Chondrocyte (in vitro differentiated cells): Measurements from ENCODE around the gene SEMA3C. TPM values are rescaled to one million over a fixed set of nuclear protein-coding genes. Genes with fewer than 3 reads are reported as not detected.

ENCODE experiments used
- DNase-seq: peaks from one replicate; pipeline ENCODE4 v3.0.0; 2021; ENCODE audit warnings: mixed read lengths, low spot score
- H3K27ac Mint-ChIP-seq: one replicate; pipeline ENCODE4 v1.8.0; 2021; ENCODE audit warnings: mild to moderate bottlenecking, moderate library complexity, mixed read lengths; ENCODE audit not compliant: unreplicated experiment
- H3K27me3 Mint-ChIP-seq: 2 replicates; pipeline ENCODE4 v1.8.0; 2021; ENCODE audit warnings: low read depth, mixed read lengths
- H3K36me3 Mint-ChIP-seq: 2 replicates; pipeline ENCODE4 v1.8.0; 2021; ENCODE audit warnings: low read depth, mixed read lengths
- H3K4me1 Mint-ChIP-seq: 2 replicates; pipeline ENCODE4 v1.8.0; 2021; ENCODE audit warnings: low read depth, mild to moderate bottlenecking, mixed read lengths
- H3K4me3 Mint-ChIP-seq: one replicate; pipeline ENCODE4 v1.8.0; 2021; ENCODE audit warnings: mild to moderate bottlenecking, moderate library complexity, mixed read lengths; ENCODE audit not compliant: unreplicated experiment
- H3K9me3 Mint-ChIP-seq: 2 replicates; pipeline ENCODE4 v1.8.0; 2021; ENCODE audit warnings: low read depth, mixed read lengths
- total RNA-seq: library from RNA; stranded (reverse); gene quantifications from 3 replicates; pipeline ENCODE4 v1.2.1, GENCODE V29; 2021
- TF ChIP-seq, protein P1 (sequence below): fragments of 200-600 bp; sonication (generic); IDR thresholded peaks from 2 replicates; pipeline ENCODE4 v1.5.0; 2021; ENCODE audit warnings: antibody characterized with exemption, mild to moderate bottlenecking, moderate library complexity

The SEMA3C gene
- total RNA-seq, 1 donor from 2014 or later: 80.0 TPM

DNA sequence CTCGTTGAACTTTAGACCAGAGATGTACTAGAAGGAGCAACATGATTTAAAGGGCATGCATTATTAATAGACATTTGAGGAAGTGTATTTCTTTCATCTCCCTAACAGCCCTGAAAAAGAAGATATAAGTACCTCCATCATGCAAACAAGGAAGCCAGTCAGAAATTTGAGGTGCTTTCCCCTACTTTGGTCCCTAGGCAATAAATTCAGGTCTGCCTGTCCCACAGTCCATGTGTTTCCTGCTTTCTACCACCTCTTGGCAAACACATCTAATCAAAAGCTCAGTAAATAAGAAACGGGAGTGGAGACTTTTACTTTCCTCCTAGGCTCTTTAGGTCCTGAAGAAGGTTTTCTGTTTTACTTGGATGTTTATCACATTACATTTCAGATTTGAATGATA, 5.2 kb upstream of the SEMA3C start:
- Mint-ChIP-seq H3K9me3 (peaks cover 4% of the 10 kb centered on the region), H3K4me3 (no peak overlapping the region), H3K4me1 (peaks cover 15% of the 10 kb centered on the region), H3K27ac (no peak overlapping the region), H3K27me3 (no peaks in the 10 kb centered on the region), H3K36me3 (no peaks in the 10 kb centered on the region)
- no peak for DNase-seq
- TF ChIP-seq, protein P1, sequence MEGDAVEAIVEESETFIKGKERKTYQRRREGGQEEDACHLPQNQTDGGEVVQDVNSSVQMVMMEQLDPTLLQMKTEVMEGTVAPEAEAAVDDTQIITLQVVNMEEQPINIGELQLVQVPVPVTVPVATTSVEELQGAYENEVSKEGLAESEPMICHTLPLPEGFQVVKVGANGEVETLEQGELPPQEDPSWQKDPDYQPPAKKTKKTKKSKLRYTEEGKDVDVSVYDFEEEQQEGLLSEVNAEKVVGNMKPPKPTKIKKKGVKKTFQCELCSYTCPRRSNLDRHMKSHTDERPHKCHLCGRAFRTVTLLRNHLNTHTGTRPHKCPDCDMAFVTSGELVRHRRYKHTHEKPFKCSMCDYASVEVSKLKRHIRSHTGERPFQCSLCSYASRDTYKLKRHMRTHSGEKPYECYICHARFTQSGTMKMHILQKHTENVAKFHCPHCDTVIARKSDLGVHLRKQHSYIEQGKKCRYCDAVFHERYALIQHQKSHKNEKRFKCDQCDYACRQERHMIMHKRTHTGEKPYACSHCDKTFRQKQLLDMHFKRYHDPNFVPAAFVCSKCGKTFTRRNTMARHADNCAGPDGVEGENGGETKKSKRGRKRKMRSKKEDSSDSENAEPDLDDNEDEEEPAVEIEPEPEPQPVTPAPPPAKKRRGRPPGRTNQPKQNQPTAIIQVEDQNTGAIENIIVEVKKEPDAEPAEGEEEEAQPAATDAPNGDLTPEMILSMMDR: no peak

DNA sequence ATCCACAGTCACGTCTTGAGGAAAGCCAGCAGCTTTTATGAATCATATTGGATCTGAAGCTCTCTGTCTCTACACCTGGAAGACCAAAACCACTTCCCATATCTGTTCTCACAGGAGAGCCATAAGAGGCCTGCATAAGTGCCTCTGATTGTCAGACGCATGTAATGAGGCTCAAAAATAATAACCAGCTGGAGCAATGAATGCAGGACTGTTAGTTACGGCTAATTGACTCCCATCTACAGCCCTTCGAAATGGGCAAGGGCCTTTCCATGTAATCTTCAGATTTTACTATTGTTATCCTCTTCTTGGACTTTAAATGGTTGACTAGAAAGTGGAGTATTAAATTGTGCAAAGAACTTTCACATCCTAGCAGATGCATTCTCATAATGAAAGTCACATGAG, 4.4 kb upstream of the SEMA3C start:
- TF ChIP-seq, protein P1: no peak
- H3K27me3 Mint-ChIP-seq: no peaks in the 10 kb centered on the region
- no peaks in the 10 kb centered on the region for H3K36me3 Mint-ChIP-seq
- peaks cover 4% of the 10 kb centered on the region for H3K9me3 Mint-ChIP-seq
- H3K4me1 Mint-ChIP-seq: peaks cover 18% of the 10 kb centered on the region
- DNase-seq: no peak
- no peak overlapping the region for H3K4me3 Mint-ChIP-seq
- no peak overlapping the region for H3K27ac Mint-ChIP-seq

DNA sequence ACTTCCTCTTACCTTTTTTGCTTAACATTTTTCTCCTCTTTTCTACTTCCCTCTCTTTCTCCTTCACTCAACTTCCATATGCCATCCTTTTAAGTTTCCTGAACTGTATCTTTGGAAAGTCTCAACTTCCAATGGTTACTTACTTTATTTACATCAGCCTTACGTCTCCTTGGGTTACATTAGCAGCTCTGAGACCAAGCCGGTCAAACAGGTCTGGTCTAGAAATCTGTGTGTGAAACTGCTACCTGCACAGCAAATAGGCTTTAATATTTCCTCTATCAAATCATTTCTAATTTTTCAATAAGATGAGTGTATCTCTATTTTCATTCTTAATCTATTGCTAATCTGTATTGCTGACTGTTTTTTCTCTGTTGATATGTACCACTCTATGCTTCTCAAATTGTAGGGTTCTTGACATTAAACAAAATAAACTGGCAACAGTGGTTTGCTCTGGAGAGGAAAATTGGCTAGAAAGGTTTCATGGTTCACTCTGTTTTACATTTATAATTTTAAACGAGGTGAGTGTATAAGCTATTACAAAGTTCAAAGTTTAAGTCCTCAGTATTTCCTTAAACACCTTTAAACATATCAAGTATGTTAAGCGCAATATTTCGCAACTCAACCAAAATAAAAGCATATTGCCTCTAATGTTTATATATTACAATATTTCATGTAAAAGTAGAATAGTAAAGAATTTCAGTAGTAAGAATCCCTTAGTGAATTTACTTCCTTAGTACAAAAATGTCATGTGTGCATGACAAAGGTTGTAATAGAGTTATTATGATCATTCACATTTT, 3.6 kb upstream of the SEMA3C start:
- TF ChIP-seq, protein P1: no peak
- peaks cover 24% of the 10 kb centered on the region for H3K4me1 Mint-ChIP-seq
- H3K27ac Mint-ChIP-seq: no peak overlapping the region
- H3K4me3 Mint-ChIP-seq: no peak overlapping the region
- no peaks in the 10 kb centered on the region for H3K36me3 Mint-ChIP-seq
- H3K27me3 Mint-ChIP-seq: no peaks in the 10 kb centered on the region
- no peak for DNase-seq
- H3K9me3 Mint-ChIP-seq: peaks cover 4% of the 10 kb centered on the region

DNA sequence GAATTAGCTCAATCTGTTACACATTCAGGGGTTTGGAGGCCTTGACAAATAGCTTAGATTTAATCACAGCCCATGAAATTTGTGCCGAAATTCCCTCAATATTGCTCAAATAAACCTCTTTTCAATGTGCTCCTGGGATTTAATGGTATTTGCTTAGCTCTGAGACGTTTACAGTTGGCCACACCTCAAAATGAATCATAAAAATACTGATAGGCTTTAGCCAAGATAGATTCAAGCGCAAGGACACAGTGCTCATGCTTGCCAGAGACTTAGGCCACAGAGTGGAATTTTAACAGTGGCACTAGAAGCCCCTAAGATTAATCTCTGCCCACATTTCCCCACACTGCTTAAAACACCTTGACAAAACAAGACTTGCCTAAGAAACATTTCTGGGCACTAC, 2.3 kb upstream of the SEMA3C start:
- DNase-seq: no peak
- H3K27me3 Mint-ChIP-seq: no peaks in the 10 kb centered on the region
- H3K36me3 Mint-ChIP-seq: no peaks in the 10 kb centered on the region
- H3K9me3 Mint-ChIP-seq: no peaks in the 10 kb centered on the region
- peaks cover 35% of the 10 kb centered on the region for H3K4me1 Mint-ChIP-seq
- no peak overlapping the region for H3K4me3 Mint-ChIP-seq
- TF ChIP-seq, protein P1: no peak
- no peak overlapping the region for H3K27ac Mint-ChIP-seq

DNA sequence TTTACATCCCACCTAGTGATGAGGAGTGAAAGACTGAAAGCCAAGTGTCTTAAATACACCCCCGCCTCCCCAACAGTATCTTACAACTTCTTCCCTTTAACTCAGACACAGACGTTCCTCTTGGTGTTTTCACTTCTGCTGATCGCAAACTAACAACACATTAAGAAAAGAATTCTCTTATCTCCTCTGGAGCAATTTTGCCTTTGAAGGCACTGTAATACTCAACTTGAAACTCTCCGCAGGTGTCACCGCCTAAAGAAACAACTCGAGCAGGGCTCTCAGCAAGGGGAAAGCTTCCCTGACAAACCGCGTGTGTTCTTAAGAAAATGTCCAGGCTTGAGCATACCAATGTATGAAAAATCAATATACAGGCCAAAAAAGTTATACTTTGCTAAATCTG, 452 bp downstream of the SEMA3C start:
- TF ChIP-seq, protein P1: no peak
- Mint-ChIP-seq H3K9me3 (no peaks in the 10 kb centered on the region), H3K27ac (peak overlapping the region; percentile 72), H3K27me3 (no peaks in the 10 kb centered on the region), H3K36me3 (peaks cover 8% of the 10 kb centered on the region), H3K4me3 (peak overlapping the region; percentile 82), H3K4me1 (peaks cover 39% of the 10 kb centered on the region)
- no peak for DNase-seq
